Activated naive CD8-positive, alpha-beta T cell (primary cell): ENCODE data around the gene ONECUT3.

Experiments
- H3K27ac Mint-ChIP-seq: one replicate; pipeline ENCODE4 v1.8.0; 2021; ENCODE audit warnings: mixed read lengths
- H3K27me3 Mint-ChIP-seq: one replicate; pipeline ENCODE4 v1.8.0; 2021; ENCODE audit warnings: mixed read lengths
- H3K36me3 Mint-ChIP-seq: one replicate; pipeline ENCODE4 v1.8.0; 2021; ENCODE audit warnings: mixed read lengths
- H3K4me1 Mint-ChIP-seq: one replicate; pipeline ENCODE4 v1.8.0; 2021; ENCODE audit warnings: low read depth, mixed read lengths
- H3K4me3 Mint-ChIP-seq: one replicate; pipeline ENCODE4 v1.8.0; 2021; ENCODE audit warnings: mild to moderate bottlenecking, mixed read lengths
- H3K9me3 Mint-ChIP-seq: one replicate; pipeline ENCODE4 v1.8.0; 2021; ENCODE audit warnings: low read depth, mixed read lengths

ONECUT3 gene

DNA sequence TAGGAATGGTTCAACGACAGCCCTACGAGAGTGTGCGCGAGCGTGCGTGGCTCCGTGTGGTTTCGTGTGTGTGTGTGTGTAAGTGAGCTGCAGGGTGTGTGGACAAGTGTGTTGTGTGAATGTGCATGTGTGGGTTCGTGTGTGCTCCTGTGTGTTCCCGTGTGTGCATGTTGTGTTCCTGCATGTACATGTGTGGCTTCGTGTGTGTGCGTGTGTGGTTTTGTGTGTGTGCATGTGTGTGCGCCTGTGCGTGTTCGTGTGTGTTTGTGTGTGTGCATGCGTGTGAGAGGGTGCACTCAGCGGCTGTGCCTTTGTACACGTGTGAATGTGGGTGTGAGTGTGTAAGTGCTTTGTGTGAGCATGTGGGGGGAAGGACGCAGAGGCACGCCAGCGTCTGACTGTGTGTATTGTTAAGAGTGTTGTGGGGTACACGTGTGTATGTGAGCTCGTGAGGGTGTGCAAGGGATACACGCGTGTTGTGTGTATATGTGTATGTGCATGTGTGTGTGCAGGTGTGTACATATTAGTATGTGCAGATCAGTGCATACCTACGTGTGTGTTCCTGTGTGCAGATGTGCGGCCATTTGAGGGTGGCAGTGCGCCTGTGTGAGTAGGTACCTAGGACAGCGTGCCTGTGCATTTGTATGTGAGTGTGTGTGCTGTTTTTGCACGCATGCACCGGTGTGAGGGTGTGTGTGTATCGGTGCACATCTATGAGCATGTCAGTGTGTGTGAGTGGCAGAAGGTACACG, 24.3 kb upstream of the ONECUT3 start:
- Mint-ChIP-seq H3K27me3 (peaks cover 24% of the 10 kb centered on the region), H3K4me1 (peaks cover 5% of the 10 kb centered on the region), H3K9me3 (no peaks in the 10 kb centered on the region), H3K4me3 (no peak overlapping the region), H3K27ac (no peak overlapping the region), H3K36me3 (no peaks in the 10 kb centered on the region)

DNA sequence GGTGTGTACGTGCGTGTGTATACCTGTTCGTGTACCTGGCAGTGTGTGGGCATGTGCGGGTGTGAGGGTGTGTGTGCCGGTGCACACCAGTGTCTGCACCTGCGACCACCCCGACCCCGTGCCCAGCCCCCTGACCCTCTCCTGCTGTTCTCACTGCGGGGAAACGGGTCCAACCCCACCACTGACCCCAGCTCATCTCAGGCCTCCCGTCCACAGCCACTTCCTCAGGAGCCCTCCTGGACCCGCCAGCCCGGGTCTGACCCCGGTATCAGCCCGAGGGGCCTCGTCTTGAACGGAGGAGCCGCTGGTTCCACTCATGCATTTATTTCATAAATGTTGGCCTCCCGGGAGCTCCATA, 23.8 kb upstream of the ONECUT3 start:
- no peak overlapping the region for H3K4me3 Mint-ChIP-seq
- H3K36me3 Mint-ChIP-seq, result no peaks in the 10 kb centered on the region
- H3K4me1 Mint-ChIP-seq, result peaks cover 5% of the 10 kb centered on the region
- H3K9me3 Mint-ChIP-seq, result no peaks in the 10 kb centered on the region
- H3K27ac Mint-ChIP-seq, result no peak overlapping the region
- peaks cover 24% of the 10 kb centered on the region for H3K27me3 Mint-ChIP-seq

GRCh38 chr19:1730157-1730556, 23.1 kb upstream of the ONECUT3 start:
- Mint-ChIP-seq H3K4me3 (no peak overlapping the region), H3K36me3 (no peaks in the 10 kb centered on the region), H3K27me3 (peaks cover 25% of the 10 kb centered on the region), H3K4me1 (peaks cover 4% of the 10 kb centered on the region), H3K27ac (no peak overlapping the region), H3K9me3 (no peaks in the 10 kb centered on the region)

GRCh38 chr19:1734321-1734966, 18.9 kb upstream of the ONECUT3 start:
- H3K9me3 Mint-ChIP-seq, result no peaks in the 10 kb centered on the region
- no peak overlapping the region for H3K4me3 Mint-ChIP-seq
- no peaks in the 10 kb centered on the region for H3K36me3 Mint-ChIP-seq
- no peak overlapping the region for H3K27ac Mint-ChIP-seq
- H3K4me1 Mint-ChIP-seq, result no peaks in the 10 kb centered on the region
- H3K27me3 Mint-ChIP-seq, result peaks cover 20% of the 10 kb centered on the region

DNA sequence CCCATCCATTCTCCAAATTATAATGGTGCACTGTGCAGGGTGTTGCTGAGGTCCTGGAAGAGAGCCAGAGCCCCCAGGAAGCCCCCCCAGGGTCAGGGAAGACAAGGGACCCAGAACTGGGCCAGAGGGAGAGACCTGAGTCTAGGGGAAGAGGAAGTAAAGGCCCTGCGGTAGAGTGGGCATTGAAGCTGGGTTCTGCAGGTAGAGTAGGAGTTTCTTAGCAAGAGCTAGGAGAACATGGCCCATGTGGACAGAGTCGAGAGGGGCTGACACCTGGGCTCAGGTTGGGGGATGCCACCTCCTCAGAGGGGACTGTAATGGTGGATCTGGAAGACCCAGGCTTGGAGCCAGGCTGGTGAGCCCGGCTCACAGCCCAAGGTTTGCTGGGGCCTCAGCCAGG, 17.0 kb upstream of the ONECUT3 start:
- Mint-ChIP-seq H3K9me3 (no peaks in the 10 kb centered on the region), H3K4me1 (no peaks in the 10 kb centered on the region), H3K4me3 (no peak overlapping the region), H3K27me3 (peaks cover 24% of the 10 kb centered on the region), H3K27ac (no peak overlapping the region), H3K36me3 (peaks cover 2% of the 10 kb centered on the region)

- H3K27ac Mint-ChIP-seq, result no peak overlapping the region
These were observed 16.4 kb upstream of the ONECUT3 start for GRCh38 chr19:1736927-1737326.

DNA sequence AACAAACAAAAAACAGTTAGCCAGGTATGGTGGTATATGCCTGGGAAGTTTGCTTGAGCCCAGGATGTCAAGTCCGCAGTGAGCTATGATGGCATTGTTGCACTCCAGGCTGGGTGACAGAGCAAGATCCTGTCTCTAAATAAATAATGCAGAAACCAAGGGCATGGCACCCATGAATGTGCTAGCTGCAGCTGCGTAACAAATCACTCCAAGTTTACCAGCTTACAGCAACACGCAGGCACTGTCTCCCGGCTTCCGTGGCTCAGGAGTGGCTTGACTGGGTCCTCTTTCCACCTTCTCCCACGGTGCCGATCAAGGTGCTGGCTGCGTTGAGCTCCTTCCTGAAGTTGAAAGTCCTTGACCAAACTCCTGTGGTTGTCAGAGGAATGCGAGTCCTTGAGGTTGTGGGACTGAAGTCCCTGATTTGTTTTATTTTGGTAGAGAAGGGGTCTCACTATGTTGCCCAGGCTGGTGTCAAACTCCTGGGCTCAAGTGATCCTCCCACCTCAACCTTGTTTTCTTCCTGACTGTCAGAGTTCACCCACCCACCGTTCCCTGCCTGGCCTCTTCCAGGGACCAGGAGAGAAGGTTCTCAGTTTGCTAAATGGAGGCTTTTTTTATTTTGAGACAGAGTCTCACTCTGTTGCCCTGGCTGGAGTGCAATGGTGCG, 13.2 kb upstream of the ONECUT3 start:
- H3K27ac Mint-ChIP-seq, result no peak overlapping the region
- H3K27me3 Mint-ChIP-seq, result peaks cover 19% of the 10 kb centered on the region
- no peak overlapping the region for H3K4me3 Mint-ChIP-seq
- H3K9me3 Mint-ChIP-seq, result no peaks in the 10 kb centered on the region
- H3K4me1 Mint-ChIP-seq, result no peaks in the 10 kb centered on the region
- H3K36me3 Mint-ChIP-seq, result peaks cover 2% of the 10 kb centered on the region

More at GRCh38 chr19:1736927-1737326, 16.4 kb upstream of the ONECUT3 start:
- no peaks in the 10 kb centered on the region for H3K9me3 Mint-ChIP-seq
- H3K27me3 Mint-ChIP-seq, result peaks cover 25% of the 10 kb centered on the region
- peaks cover 2% of the 10 kb centered on the region for H3K36me3 Mint-ChIP-seq
- no peaks in the 10 kb centered on the region for H3K4me1 Mint-ChIP-seq
- no peak overlapping the region for H3K4me3 Mint-ChIP-seq

GRCh38 chr19:1742989-1743696, 10.2 kb upstream of the ONECUT3 start:
- no peak overlapping the region for H3K4me3 Mint-ChIP-seq
- peaks cover 11% of the 10 kb centered on the region for H3K4me1 Mint-ChIP-seq
- peaks cover 12% of the 10 kb centered on the region for H3K27me3 Mint-ChIP-seq
- no peaks in the 10 kb centered on the region for H3K9me3 Mint-ChIP-seq
- no peak overlapping the region for H3K27ac Mint-ChIP-seq
- H3K36me3 Mint-ChIP-seq, result peaks cover 2% of the 10 kb centered on the region

GRCh38 chr19:1744133-1744665, 9.1 kb upstream of the ONECUT3 start:
- H3K27ac Mint-ChIP-seq, result no peak overlapping the region
- peaks cover 12% of the 10 kb centered on the region for H3K27me3 Mint-ChIP-seq
- H3K4me1 Mint-ChIP-seq, result peaks cover 11% of the 10 kb centered on the region
- H3K36me3 Mint-ChIP-seq, result peaks cover 2% of the 10 kb centered on the region
- H3K4me3 Mint-ChIP-seq, result no peak overlapping the region
- H3K9me3 Mint-ChIP-seq, result no peaks in the 10 kb centered on the region

- Mint-ChIP-seq H3K27ac (no peak overlapping the region), H3K36me3 (peaks cover 2% of the 10 kb centered on the region), H3K4me1 (peaks cover 11% of the 10 kb centered on the region), H3K27me3 (peaks cover 12% of the 10 kb centered on the region), H3K4me3 (no peak overlapping the region), H3K9me3 (no peaks in the 10 kb centered on the region)
These were observed 8.3 kb upstream of the ONECUT3 start for GRCh38 chr19:1744822-1745563.

GRCh38 chr19:1745589-1746031, 7.7 kb upstream of the ONECUT3 start:
- Mint-ChIP-seq H3K36me3 (no peaks in the 10 kb centered on the region), H3K4me1 (peaks cover 14% of the 10 kb centered on the region), H3K27ac (no peak overlapping the region), H3K27me3 (peaks cover 13% of the 10 kb centered on the region), H3K4me3 (no peak overlapping the region), H3K9me3 (no peaks in the 10 kb centered on the region)

- Mint-ChIP-seq H3K36me3 (no peaks in the 10 kb centered on the region), H3K27me3 (peaks cover 17% of the 10 kb centered on the region), H3K4me1 (peaks cover 17% of the 10 kb centered on the region), H3K9me3 (no peaks in the 10 kb centered on the region), H3K27ac (no peak overlapping the region), H3K4me3 (peak overlapping the region; percentile 3)
These were observed 6.7 kb upstream of the ONECUT3 start for GRCh38 chr19:1746401-1747284.

- H3K36me3 Mint-ChIP-seq, result no peaks in the 10 kb centered on the region
- H3K9me3 Mint-ChIP-seq, result no peaks in the 10 kb centered on the region
- H3K27ac Mint-ChIP-seq, result no peak overlapping the region
- peaks cover 17% of the 10 kb centered on the region for H3K4me1 Mint-ChIP-seq
- peaks cover 16% of the 10 kb centered on the region for H3K27me3 Mint-ChIP-seq
- no peak overlapping the region for H3K4me3 Mint-ChIP-seq
These were observed 5.8 kb upstream of the ONECUT3 start for GRCh38 chr19:1747285-1748114.
